ENCODE results near the gene TMEM72.

Gene TMEM72

GRCh38 chr10:44934416-44935200, 23.5 kb downstream of the TMEM72 start:
- no peak for DNase-seq (ENCODE audit: low read depth)

GRCh38 chr10:44935201-44935965, 24.2 kb downstream of the TMEM72 start:
- no peak for DNase-seq (ENCODE audit: low read depth)

GRCh38 chr10:44935966-44936295, 24.8 kb downstream of the TMEM72 start:
- no peak for DNase-seq (ENCODE audit: low read depth)

GRCh38 chr10:44936314-44936975, 25.3 kb downstream of the TMEM72 start:
- DNase-seq (ENCODE audit: low read depth): no peak

- DNase-seq (ENCODE audit: low read depth): no peak
Measured at GRCh38 chr10:44937196-44938005, 26.3 kb downstream of the TMEM72 start.

- no peak for DNase-seq (ENCODE audit: low read depth)
Measured at GRCh38 chr10:44938956-44939355, 27.8 kb downstream of the TMEM72 start.

- DNase-seq (ENCODE audit: low read depth): no peak
Measured at GRCh38 chr10:44939691-44940401, 28.7 kb downstream of the TMEM72 start.

- DNase-seq (ENCODE audit: low read depth): no peak
Measured at GRCh38 chr10:44944354-44944753, 33.2 kb downstream of the TMEM72 start.

- DNase-seq (ENCODE audit: low read depth): no peak
Measured at GRCh38 chr10:44946205-44946604, 35.1 kb downstream of the TMEM72 start.

- no peak for DNase-seq (ENCODE audit: low read depth)
Measured at GRCh38 chr10:44947371-44948152, 36.4 kb downstream of the TMEM72 start.

GRCh38 chr10:44948642-44949041, 37.5 kb downstream of the TMEM72 start:
- no peak for DNase-seq (ENCODE audit: low read depth)

- no peak for DNase-seq (ENCODE audit: low read depth)
Measured at GRCh38 chr10:44949127-44949802, 38.1 kb downstream of the TMEM72 start.

- DNase-seq (ENCODE audit: low read depth): no peak
Measured at GRCh38 chr10:44949915-44950314, 38.8 kb downstream of the TMEM72 start.

GRCh38 chr10:44950326-44951225, 39.4 kb downstream of the TMEM72 start:
- no peak for DNase-seq (ENCODE audit: low read depth)

GRCh38 chr10:44951576-44952226, 40.6 kb downstream of the TMEM72 start:
- DNase-seq (ENCODE audit: low read depth): no peak

GRCh38 chr10:44952779-44953231, 41.7 kb downstream of the TMEM72 start:
- DNase-seq (ENCODE audit: low read depth): no peak

GRCh38 chr10:44954042-44954441, 42.9 kb downstream of the TMEM72 start:
- no peak for DNase-seq (ENCODE audit: low read depth)

- no peak for DNase-seq (ENCODE audit: low read depth)
Measured at GRCh38 chr10:44954962-44955361, 43.8 kb downstream of the TMEM72 start.

Data from stimulated activated CD8-positive, alpha-beta memory T cell treated with anti-CD3 and anti-CD28 coated beads, Interleukin-15, amount 100 ng/mL, for 24 hours (primary cell).